Keratinocyte (primary cell): Measurements from ENCODE around the gene PREP. TPM values are rescaled to one million over a fixed set of nuclear protein-coding genes. Genes with fewer than 3 reads are reported as not detected.

ENCODE experiments used
- DNase-seq: peaks from one replicate; pipeline ENCODE4 v3.0.0-alpha.2; 2011; ENCODE audit warnings: low read depth, missing footprints, low spot score
- FAIRE-seq: peaks from 2 replicates; lab custom pipeline; 2011; peaks lifted over from hg19 to GRCh38; lab: Jason Lieb, UNC
- H2AFZ ChIP-seq: 2 replicates; pipeline ENCODE4 v1.6.0; 2012; ENCODE audit warnings: low read length, control low read depth, inconsistent platforms; ENCODE audit not compliant: control insufficient read depth
- H3K27ac ChIP-seq: 2 replicates; pipeline ENCODE4 v1.5.1; 2011; ENCODE audit warnings: low read length; ENCODE audit not compliant: control insufficient read depth, insufficient read depth
- H3K27me3 ChIP-seq: 3 replicates; pipeline ENCODE4 v1.6.0; 2011; ENCODE audit warnings: low read length; ENCODE audit not compliant: control insufficient read depth, insufficient read depth; ENCODE audit errors: extremely low read depth
- H3K36me3 ChIP-seq, 2 experiments: 2 replicates in 1 of 2; 3 replicates in 1 of 2; pipeline ENCODE4 v1.5.1; 2011; ENCODE audit warnings: low read length in 2 of 2, mild to moderate bottlenecking in 1 of 2; ENCODE audit not compliant: control insufficient read depth in 2 of 2, insufficient read depth in 2 of 2; ENCODE audit errors: extremely low read depth in 1 of 2
- H3K4me1 ChIP-seq: 3 replicates; pipeline ENCODE4 v1.5.1; 2011; ENCODE audit warnings: low read length; ENCODE audit not compliant: control insufficient read depth, insufficient read depth; ENCODE audit errors: extremely low read depth
- H3K4me2 ChIP-seq: 3 replicates; pipeline ENCODE4 v1.6.0; 2011; ENCODE audit warnings: low read depth, low read length; ENCODE audit not compliant: control insufficient read depth, insufficient read depth; ENCODE audit errors: extremely low read depth
- H3K4me3 ChIP-seq, 3 experiments: fragments of 200-600 bp in 1 of 3; sonication (generic) in 1 of 3; 2 replicates in 2 of 3; 3 replicates in 1 of 3; pipeline ENCODE4 v1.5.1; 2011 to 2016; ENCODE audit warnings: low read length in 3 of 3, mild to moderate bottlenecking in 3 of 3, control low read depth in 2 of 3, inconsistent platforms in 1 of 3, low read depth in 1 of 3, mixed read lengths in 1 of 3, mixed run types in 1 of 3, moderate library complexity in 1 of 3; ENCODE audit not compliant: control insufficient read depth in 2 of 3, insufficient read depth in 2 of 3; ENCODE audit errors: extremely low read depth in 1 of 3
- H3K79me2 ChIP-seq: 2 replicates; pipeline ENCODE4 v1.6.0; 2012; ENCODE audit warnings: low read length; ENCODE audit not compliant: control insufficient read depth, insufficient read depth
- H3K9ac ChIP-seq: 3 replicates; pipeline ENCODE4 v1.6.0; 2011; ENCODE audit warnings: low read length; ENCODE audit not compliant: control insufficient read depth, insufficient read depth; ENCODE audit errors: extremely low read depth
- H3K9me1 ChIP-seq: 3 replicates; pipeline ENCODE4 v1.6.0; 2011; ENCODE audit warnings: low read length; ENCODE audit not compliant: control insufficient read depth, insufficient read depth; ENCODE audit errors: extremely low read depth
- H3K9me3 ChIP-seq: 2 replicates; pipeline ENCODE4 v1.5.1; 2012; ENCODE audit warnings: low read depth, low read length; ENCODE audit not compliant: control insufficient read depth
- H4K20me1 ChIP-seq: 3 replicates; pipeline ENCODE4 v1.6.0; 2011; ENCODE audit warnings: low read length; ENCODE audit not compliant: control insufficient read depth, insufficient read depth; ENCODE audit errors: extremely low read depth
- CTCF ChIP-seq, 3 experiments: IDR thresholded peaks in 1 of 3; conservative IDR thresholded peaks in 1 of 3; optimal IDR thresholded peaks in 1 of 3; 2 replicates in 2 of 3; 3 replicates in 1 of 3; pipeline versions ENCODE3 to v1.5.1; 2011; ENCODE audit warnings: low read length in 3 of 3, mild to moderate bottlenecking in 3 of 3, moderate library complexity in 2 of 3, control low read depth in 1 of 3, inconsistent platforms in 1 of 3; ENCODE audit not compliant: insufficient read depth in 2 of 3; ENCODE audit errors: extremely low read depth in 1 of 3
- EZH2 ChIP-seq: IDR thresholded peaks from one replicate; pipeline ENCODE4 v1.6.1; 2012; ENCODE audit warnings: inconsistent platforms, mild to moderate bottlenecking, low read length, moderate library complexity
- dilution Hi-C: fragments of 300-500 bp; cut with MboI; formaldehyde crosslinking; loops from one replicate; pipeline ENCODE4 v1.7.0; 2020; ENCODE audit warnings: low sequenced_read_pairs; ENCODE audit not compliant: extremely low pct_ligation_motif_present
- polyA plus RNA-seq, 5 experiments: library from polyadenylated mRNA; depleted of rRNA in 3 of 5; stranded (reverse) in 3 of 5; stranded (forward) in 1 of 5; unstranded in 1 of 5; fragments of >200 nt; gene quantifications; 1 replicate in 1 of 5; 2 replicates in 3 of 5; 3 replicates in 1 of 5; pipeline versions ENCODE4 v1.2.1 to v1.2.3, GENCODE V29; 2011 to 2012; ENCODE audit warnings: missing spikeins in 2 of 5, low read depth in 1 of 5, low replicate concordance in 1 of 5

PREP gene
- polyA plus RNA-seq, 1 donor (not counting 4 experiments of a cell fraction or from before 2014, with no cell fraction given), result 48.3 TPM

GRCh38 chr6:105443941-105444340 is 41.1 kb upstream of the PREP start:
- Histone ChIP-seq H3K9me1 (no peaks in the 10 kb centered on the region), H3K4me3 (no peak overlapping the region), H3K27ac (no peak overlapping the region), H3K4me1 (peaks cover 15% of the 10 kb centered on the region), H3K9me3 (no peaks in the 10 kb centered on the region), H3K4me2 (no peak overlapping the region), H3K79me2 (no peaks in the 10 kb centered on the region), H2AFZ (no peak overlapping the region), H3K27me3 (no peaks in the 10 kb centered on the region), H3K9ac (no peak overlapping the region), H4K20me1 (no peaks in the 10 kb centered on the region), H3K36me3 (no peaks in the 10 kb centered on the region)
- TF ChIP-seq CTCF (optimal IDR thresholded peaks at IDR 0.05 in 1 of 3, IDR thresholded peaks at IDR 0.05 in 1 of 3, conservative IDR thresholded peaks at IDR 0.05 in 1 of 3; ENCODE audit: extremely low read depth in 1 of 3, insufficient read depth in 2 of 3, low read length in 3 of 3) (no peak), EZH2 (no peak)
- dilution Hi-C loops, result no loop called here
- no peak for DNase-seq
- FAIRE-seq, result no peak

GRCh38 chr6:105442369-105442768 is 39.5 kb upstream of the PREP start:
- dilution Hi-C loops, result no loop called here
- H3K4me1 ChIP-seq, result peaks cover 15% of the 10 kb centered on the region
- no peak for TF ChIP-seq EZH2
- no peak for TF ChIP-seq CTCF (optimal IDR thresholded peaks at IDR 0.05 in 1 of 3, IDR thresholded peaks at IDR 0.05 in 1 of 3, conservative IDR thresholded peaks at IDR 0.05 in 1 of 3; ENCODE audit: extremely low read depth in 1 of 3, insufficient read depth in 2 of 3, low read length in 3 of 3)
- H2AFZ ChIP-seq, result peak overlapping the region; percentile 51
- no peaks in the 10 kb centered on the region for H3K9me1 ChIP-seq
- H3K9ac ChIP-seq, result no peak overlapping the region
- H3K9me3 ChIP-seq, result no peaks in the 10 kb centered on the region
- H3K27ac ChIP-seq, result peak overlapping the region; percentile 56
- no peaks in the 10 kb centered on the region for H3K79me2 ChIP-seq
- H3K36me3 ChIP-seq, result no peaks in the 10 kb centered on the region
- H3K4me3 ChIP-seq, result no peak overlapping the region
- FAIRE-seq (peak; percentile 84), DNase-seq (peak; percentile 77)
- no peaks in the 10 kb centered on the region for H3K27me3 ChIP-seq
- H4K20me1 ChIP-seq, result no peaks in the 10 kb centered on the region
- H3K4me2 ChIP-seq, result peak overlapping the region; percentile 7
